Activated naive CD8-positive, alpha-beta T cell treated with anti-CD3 and anti-CD28 coated beads, Interleukin-2, amount 50 U/mL, for 24 hours (primary cell): ENCODE data around the gene RYR2.

Experiments used
- ATAC-seq: fragments of 150-1000 bp; cut with Tn5 transposase; one replicate; pipeline ENCODE4 v1.10.0; 2021
- DNase-seq: peaks from one replicate; pipeline ENCODE4 v3.0.0; 2021
- H3K27ac Mint-ChIP-seq: one replicate; pipeline ENCODE4 v1.8.0; 2021; ENCODE audit warnings: mild to moderate bottlenecking, mixed read lengths
- H3K27me3 Mint-ChIP-seq: one replicate; pipeline ENCODE4 v1.8.0; 2021; ENCODE audit warnings: mixed read lengths
- H3K36me3 Mint-ChIP-seq: one replicate; pipeline ENCODE4 v1.8.0; 2021; ENCODE audit warnings: low read depth, mixed read lengths
- H3K4me1 Mint-ChIP-seq: one replicate; pipeline ENCODE4 v1.8.0; 2021; ENCODE audit warnings: mixed read lengths
- H3K4me3 Mint-ChIP-seq: one replicate; pipeline ENCODE4 v1.8.0; 2021; ENCODE audit warnings: mild to moderate bottlenecking, moderate library complexity, mixed read lengths
- H3K9me3 Mint-ChIP-seq: one replicate; pipeline ENCODE4 v1.8.0; 2021; ENCODE audit warnings: mixed read lengths

RYR2 gene

DNA sequence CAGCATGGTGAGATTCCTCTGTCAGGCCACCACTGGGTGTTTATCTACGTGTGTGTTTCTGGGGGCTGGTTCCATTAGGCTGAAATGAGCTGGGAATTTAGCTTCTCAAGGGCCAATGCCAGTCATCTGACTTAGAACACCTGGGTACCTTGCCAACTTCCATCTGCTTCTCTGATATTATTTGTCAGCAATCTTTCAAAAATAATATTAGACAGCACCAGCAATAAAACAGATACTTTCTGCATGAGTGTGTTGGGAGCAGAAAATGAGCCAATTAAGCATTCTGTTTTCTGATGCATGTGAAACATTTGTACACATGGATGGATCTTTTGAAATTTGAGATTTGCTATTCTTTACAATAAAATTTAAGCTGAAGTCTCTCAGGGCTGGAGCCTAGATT lies 124.1 kb downstream of the RYR2 start:
- Mint-ChIP-seq H3K27ac (no peak overlapping the region), H3K4me3 (no peak overlapping the region), H3K36me3 (no peaks in the 10 kb centered on the region), H3K4me1 (no peaks in the 10 kb centered on the region), H3K9me3 (no peaks in the 10 kb centered on the region), H3K27me3 (peaks cover 2% of the 10 kb centered on the region)
- DNase-seq: no peak
- no peak for ATAC-seq

DNA sequence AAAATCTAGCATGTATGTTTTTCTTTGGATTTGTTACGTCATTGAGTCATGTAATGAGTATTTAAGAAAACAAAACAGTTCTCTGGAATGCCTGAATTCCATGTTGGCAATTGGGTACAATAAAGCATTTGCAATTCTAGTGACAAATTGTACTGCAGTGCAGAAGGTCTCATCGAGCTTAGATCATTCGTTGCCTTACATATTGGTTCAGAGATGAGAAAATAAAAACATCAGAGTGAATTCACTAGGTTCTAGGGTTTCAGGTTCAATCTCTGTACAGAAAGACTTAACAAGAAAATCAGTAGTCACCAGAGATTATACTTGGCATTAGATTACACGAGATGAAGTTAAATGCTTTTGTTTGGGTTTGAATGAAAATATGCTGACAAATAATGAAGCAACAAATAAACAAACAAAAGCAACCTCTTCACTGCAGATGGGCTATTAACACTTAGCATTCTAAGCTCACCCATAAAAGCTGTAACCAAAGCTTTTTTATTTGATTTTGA lies 124.7 kb downstream of the RYR2 start:
- no peak for ATAC-seq
- Mint-ChIP-seq H3K9me3 (no peaks in the 10 kb centered on the region), H3K4me3 (no peak overlapping the region), H3K4me1 (no peaks in the 10 kb centered on the region), H3K36me3 (no peaks in the 10 kb centered on the region), H3K27ac (no peak overlapping the region), H3K27me3 (peaks cover 2% of the 10 kb centered on the region)
- DNase-seq: no peak

DNA sequence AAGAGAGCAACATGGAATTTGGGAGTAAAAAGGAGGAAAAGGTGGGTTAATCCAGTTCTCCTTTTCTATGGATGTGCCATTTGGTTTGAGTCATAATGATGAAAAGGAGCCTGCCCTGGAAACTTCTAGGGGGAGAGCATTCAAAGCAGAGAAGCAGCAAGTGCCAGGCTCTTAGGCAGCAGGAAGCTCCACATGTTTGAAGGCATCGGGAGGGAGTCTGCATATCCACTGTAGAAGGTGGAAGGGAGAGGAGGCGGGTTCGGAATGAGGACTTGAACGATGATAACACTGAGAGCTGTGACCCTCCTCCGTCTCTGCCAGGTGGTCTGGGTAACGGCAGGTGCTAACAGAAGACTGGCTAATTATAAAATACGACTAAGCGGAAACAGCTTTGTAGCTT lies 128.2 kb downstream of the RYR2 start:
- no peak overlapping the region for H3K4me3 Mint-ChIP-seq
- ATAC-seq: no peak

DNA sequence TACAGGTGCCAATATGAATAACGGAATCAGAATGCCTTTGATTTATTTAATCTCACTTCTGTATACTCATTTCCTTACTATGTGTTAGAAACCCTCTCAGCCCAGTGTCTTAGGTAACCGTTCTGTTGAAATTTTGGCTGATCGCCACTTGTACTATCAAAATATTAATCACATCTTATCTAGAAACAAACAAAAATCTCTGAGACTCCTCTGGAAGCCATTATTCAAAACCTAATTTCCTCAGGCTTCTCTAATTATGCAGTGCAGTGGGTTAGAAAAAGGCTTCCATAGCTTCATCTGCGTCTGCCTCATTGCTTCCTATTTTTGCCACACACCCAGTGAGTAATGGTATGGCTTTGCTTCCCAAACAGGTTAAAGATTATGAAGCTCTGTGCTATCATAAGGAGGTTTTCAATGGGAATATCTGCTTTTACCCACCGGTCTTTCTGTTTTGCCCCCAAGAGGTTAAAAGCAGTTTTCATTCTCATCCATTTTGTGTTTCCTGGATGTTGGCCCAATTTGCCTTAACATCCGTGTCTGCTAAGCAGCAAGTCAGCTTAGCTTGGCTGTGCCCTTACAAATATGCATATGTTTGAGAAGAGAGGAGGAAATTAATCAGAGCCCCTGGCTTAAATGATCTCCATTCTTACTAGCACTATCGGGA lies 129.6 kb downstream of the RYR2 start:
- H3K4me1 Mint-ChIP-seq: no peaks in the 10 kb centered on the region
- DNase-seq (no peak), ATAC-seq (no peak)
- H3K4me3 Mint-ChIP-seq: no peak overlapping the region
- H3K36me3 Mint-ChIP-seq: no peaks in the 10 kb centered on the region
- H3K9me3 Mint-ChIP-seq: no peaks in the 10 kb centered on the region
- H3K27me3 Mint-ChIP-seq: peaks cover 3% of the 10 kb centered on the region
- no peak overlapping the region for H3K27ac Mint-ChIP-seq

More for the DNA sequence above, 128.2 kb downstream of the RYR2 start:
- no peak overlapping the region for H3K27ac Mint-ChIP-seq
- no peaks in the 10 kb centered on the region for H3K4me1 Mint-ChIP-seq
- no peaks in the 10 kb centered on the region for H3K9me3 Mint-ChIP-seq
- no peak for DNase-seq
- H3K27me3 Mint-ChIP-seq: peaks cover 3% of the 10 kb centered on the region
- H3K36me3 Mint-ChIP-seq: no peaks in the 10 kb centered on the region

DNA sequence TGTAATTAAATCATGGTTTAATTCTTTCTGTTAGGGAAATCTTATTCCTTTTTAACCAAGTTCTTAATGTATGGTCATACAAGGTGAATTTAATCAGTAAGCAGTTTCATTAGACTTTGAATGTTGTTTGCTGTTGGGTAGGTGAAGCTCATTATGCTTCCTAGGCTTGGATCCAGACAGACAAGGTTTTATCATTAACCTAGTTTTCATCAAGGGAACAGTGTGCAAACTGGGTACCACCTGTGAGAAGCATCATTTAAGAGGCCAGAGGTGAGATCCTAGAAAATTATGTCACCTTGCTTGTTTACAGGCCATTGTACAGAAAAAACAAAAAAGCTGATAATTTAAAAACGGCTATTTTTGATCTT lies 130.1 kb downstream of the RYR2 start:
- Mint-ChIP-seq H3K4me1 (no peaks in the 10 kb centered on the region), H3K27me3 (peaks cover 3% of the 10 kb centered on the region), H3K4me3 (no peak overlapping the region), H3K9me3 (no peaks in the 10 kb centered on the region), H3K36me3 (no peaks in the 10 kb centered on the region), H3K27ac (no peak overlapping the region)
- no peak for ATAC-seq
- no peak for DNase-seq

DNA sequence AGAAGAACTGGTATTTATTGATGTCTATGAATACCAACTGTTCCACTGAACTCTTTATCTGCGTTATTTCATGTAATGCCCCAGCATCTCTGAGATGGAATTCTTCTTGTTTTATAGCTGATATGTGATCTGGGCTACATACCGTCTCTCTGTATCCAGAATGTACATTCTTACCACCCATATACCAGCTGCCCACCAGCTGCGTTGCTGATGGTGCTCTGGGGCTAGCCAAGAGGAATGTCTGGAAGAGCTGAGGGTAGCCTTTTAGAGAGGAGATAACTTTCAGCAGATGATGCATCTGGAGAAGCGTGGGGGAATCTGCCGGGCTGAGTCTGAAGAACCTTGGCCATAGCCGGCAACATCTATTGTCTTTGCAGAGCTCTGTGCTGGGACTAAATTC lies 137.5 kb downstream of the RYR2 start:
- no peak for DNase-seq
- Mint-ChIP-seq H3K27me3 (peaks cover 5% of the 10 kb centered on the region), H3K27ac (no peak overlapping the region), H3K4me3 (no peak overlapping the region), H3K4me1 (no peaks in the 10 kb centered on the region), H3K36me3 (no peaks in the 10 kb centered on the region), H3K9me3 (no peaks in the 10 kb centered on the region)
- ATAC-seq: no peak

DNA sequence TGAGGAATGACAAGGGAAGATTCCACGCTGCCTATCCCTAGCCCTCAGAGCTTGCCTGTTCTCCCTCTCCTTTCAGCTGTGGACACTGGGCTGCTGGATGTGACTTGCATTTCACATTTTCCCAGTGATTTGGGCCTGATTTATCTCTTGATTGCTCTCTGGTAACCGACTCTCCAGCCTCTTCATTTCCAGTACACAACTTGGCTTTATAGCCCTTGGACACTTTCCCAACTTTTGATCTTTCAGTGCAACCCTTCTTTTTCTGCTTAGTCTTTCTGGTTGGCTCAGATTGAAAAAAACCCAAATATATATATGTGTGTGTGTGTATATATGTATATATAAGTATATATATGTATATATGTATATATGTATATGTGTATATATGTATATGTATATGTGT lies 138.3 kb downstream of the RYR2 start:
- no peak for DNase-seq
- no peaks in the 10 kb centered on the region for H3K36me3 Mint-ChIP-seq
- no peak overlapping the region for H3K27ac Mint-ChIP-seq
- no peaks in the 10 kb centered on the region for H3K4me1 Mint-ChIP-seq
- no peaks in the 10 kb centered on the region for H3K9me3 Mint-ChIP-seq
- ATAC-seq: no peak
- H3K27me3 Mint-ChIP-seq: peaks cover 4% of the 10 kb centered on the region
- no peak overlapping the region for H3K4me3 Mint-ChIP-seq

DNA sequence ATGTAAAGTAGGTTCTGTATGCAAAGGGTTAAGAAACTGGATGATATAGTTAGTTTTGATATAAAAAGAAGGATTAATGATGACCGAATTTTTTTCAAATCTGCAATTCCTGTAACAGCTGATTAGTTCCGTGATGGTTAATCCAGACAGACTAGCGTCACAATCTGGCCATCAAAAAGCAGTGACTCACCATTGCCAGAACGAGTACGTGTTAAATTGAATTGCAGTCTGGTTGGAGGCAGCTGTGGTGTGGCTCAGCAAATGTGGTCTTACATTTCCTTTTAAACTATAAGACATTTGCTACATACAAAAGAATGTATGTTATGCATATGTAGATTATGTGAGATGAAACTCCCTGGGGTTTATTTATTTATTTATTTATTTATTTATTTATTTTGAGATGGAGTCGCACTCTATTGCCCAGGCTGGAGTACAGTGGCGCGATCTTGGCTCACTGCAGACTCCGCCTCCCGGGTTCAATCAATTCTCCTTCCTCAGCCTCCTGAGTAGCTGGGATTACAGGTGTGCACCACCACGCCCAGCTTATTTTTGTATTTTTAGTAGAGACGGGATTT lies 139.8 kb downstream of the RYR2 start:
- no peak for ATAC-seq
- Mint-ChIP-seq H3K4me1 (no peaks in the 10 kb centered on the region), H3K36me3 (no peaks in the 10 kb centered on the region)

DNA sequence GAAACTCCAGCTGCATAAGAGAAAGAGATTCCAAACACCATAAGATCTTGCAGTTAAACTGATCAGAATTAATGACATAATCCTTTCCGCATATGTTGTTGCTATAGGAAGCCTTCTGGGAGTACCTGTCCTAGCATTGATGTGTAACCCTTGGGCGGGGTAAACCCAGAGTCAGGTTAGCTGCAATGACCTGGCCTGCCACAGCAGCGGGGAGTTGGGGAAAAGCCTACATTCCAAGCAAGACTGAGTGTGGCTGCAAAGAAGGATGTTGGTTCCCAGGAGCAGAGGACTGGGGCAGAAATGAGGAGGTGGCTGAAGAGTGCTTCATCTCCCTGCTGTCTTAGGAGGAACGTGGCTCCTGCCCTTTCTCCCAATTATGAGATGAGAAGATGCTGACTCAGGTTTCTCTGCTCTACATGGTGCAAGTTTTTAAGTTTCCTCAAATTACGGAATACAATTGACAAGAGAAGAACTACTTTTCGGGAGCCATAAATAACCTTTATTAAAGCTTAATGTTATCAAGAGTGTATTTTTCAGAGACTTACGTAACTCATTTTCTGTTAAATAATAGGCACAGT lies 142.1 kb downstream of the RYR2 start:
- H3K4me1 Mint-ChIP-seq: no peaks in the 10 kb centered on the region
- DNase-seq (no peak), ATAC-seq (no peak)
- no peaks in the 10 kb centered on the region for H3K9me3 Mint-ChIP-seq
- no peak overlapping the region for H3K4me3 Mint-ChIP-seq
- H3K36me3 Mint-ChIP-seq: no peaks in the 10 kb centered on the region
- H3K27me3 Mint-ChIP-seq: peaks cover 2% of the 10 kb centered on the region
- no peak overlapping the region for H3K27ac Mint-ChIP-seq

More for the DNA sequence above, 139.8 kb downstream of the RYR2 start:
- H3K9me3 Mint-ChIP-seq: no peaks in the 10 kb centered on the region
- peaks cover 4% of the 10 kb centered on the region for H3K27me3 Mint-ChIP-seq
- DNase-seq: no peak
- H3K4me3 Mint-ChIP-seq: no peak overlapping the region
- no peak overlapping the region for H3K27ac Mint-ChIP-seq

DNA sequence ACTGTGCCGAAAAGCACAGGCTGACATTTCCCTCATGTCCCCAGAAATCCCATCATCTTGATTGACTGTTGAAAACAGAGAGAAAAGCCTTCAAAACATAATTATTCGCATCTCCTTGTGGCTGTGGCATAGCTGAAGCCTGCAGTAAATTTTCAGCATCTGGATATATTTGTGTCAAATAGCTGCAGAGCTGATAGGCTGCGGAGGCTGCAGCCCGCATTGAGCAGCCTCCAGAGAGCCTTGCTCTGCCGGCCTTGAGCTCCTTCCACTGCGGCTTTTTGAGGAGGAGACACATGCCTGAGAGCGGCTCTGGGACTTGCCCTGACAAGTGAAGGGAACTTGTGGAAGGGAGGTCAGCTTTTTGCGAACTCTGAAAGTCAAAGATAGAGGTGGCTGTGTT lies 144.7 kb downstream of the RYR2 start:
- no peaks in the 10 kb centered on the region for H3K36me3 Mint-ChIP-seq
- H3K9me3 Mint-ChIP-seq: no peaks in the 10 kb centered on the region
- peaks cover 2% of the 10 kb centered on the region for H3K27me3 Mint-ChIP-seq
- no peak for ATAC-seq
- no peak for DNase-seq
- H3K27ac Mint-ChIP-seq: no peak overlapping the region
- H3K4me3 Mint-ChIP-seq: no peak overlapping the region
- no peaks in the 10 kb centered on the region for H3K4me1 Mint-ChIP-seq

DNA sequence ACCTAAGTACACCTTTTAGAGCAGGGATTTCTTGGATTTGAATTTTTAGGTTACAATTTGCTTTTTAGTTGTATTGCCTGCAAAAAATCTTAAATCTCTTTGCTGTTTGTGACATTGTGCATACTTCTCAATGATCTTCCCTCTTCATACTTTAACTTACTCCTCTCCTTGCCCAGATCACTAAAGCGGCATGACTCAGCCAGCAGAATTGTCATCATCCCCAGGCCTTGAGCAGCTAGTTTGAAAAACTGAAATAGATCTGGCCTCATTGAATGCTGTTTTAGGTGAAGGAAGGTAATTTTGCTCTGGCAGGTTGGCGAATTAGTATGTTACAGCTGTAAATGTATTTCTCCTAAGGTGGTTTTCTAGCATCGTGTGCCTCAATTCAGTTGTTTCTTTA lies 145.9 kb downstream of the RYR2 start:
- no peak for DNase-seq
- H3K4me1 Mint-ChIP-seq: no peaks in the 10 kb centered on the region
- H3K27me3 Mint-ChIP-seq: no peaks in the 10 kb centered on the region
- no peaks in the 10 kb centered on the region for H3K36me3 Mint-ChIP-seq
- no peaks in the 10 kb centered on the region for H3K9me3 Mint-ChIP-seq
- H3K4me3 Mint-ChIP-seq: no peak overlapping the region
- no peak overlapping the region for H3K27ac Mint-ChIP-seq
- ATAC-seq: no peak

DNA sequence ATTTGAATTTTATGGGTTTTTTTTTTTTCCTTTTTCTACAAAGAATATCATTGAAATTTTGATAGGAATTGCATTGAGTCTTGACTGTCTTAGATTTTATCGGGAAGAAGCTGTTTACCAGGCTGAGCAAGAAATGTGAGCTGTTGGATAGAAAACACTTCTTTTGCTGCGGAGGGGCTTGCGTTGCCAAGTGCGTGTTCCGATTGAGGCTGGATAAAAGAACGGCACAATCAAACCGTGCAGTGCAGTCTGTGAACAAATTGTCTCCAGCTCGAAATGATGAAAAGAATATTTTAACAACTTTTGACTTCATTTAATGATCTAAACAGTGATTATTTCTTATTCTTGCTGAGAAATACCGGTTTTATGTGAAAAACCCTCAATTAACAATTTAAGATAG lies 149.4 kb downstream of the RYR2 start:
- no peak overlapping the region for H3K27ac Mint-ChIP-seq
- H3K9me3 Mint-ChIP-seq: no peaks in the 10 kb centered on the region
- no peaks in the 10 kb centered on the region for H3K36me3 Mint-ChIP-seq
- ATAC-seq: no peak
- no peak for DNase-seq
- no peaks in the 10 kb centered on the region for H3K4me1 Mint-ChIP-seq
- H3K27me3 Mint-ChIP-seq: no peaks in the 10 kb centered on the region
- no peak overlapping the region for H3K4me3 Mint-ChIP-seq

DNA sequence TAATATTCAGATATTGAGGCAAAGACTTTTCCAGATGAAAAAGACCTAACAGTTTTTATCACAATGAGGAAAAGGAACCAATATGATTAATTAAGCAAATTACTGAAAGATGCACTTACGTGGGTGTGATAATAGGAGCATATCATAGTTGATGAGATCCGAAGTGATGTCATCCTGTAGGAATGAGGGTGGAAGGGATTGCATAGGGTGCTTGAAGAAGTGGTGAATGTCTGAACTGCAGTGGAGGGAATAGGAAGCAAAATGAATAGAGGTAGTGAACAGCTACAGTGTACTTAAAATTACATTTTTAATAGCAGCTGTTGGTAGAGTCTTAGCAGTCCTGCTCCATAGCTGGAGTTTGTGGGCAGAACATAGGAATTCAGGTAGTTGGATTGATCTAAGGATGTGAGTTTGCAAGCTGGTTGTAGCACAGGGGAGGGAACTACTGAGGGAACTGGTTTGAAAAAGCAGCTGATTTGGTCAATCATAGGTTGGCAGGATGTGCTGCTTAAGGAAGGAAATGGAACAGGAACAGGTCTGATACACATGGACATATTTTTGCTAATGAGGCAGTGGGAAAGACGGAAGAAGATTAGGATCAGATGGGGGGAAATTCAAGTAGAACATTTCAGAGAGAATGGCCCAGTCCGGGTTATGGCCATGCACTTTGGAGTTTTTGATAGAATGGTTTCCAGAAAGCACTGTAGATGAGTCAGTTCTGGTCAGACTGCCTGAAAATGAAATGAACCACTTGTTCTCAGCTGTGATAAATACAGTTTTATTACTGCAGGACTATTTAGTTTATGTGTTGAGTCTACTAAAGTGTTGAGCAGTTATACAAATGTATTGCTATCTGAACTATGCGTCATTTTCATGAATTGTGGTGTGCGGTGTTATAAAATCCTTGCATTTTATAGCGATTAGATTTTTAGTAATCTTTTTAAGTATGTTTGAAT lies 155.8 kb downstream of the RYR2 start:
- no peaks in the 10 kb centered on the region for H3K27me3 Mint-ChIP-seq
- no peak overlapping the region for H3K4me3 Mint-ChIP-seq
- ATAC-seq: no peak
- DNase-seq: no peak
- H3K27ac Mint-ChIP-seq: no peak overlapping the region
- no peaks in the 10 kb centered on the region for H3K36me3 Mint-ChIP-seq
- no peaks in the 10 kb centered on the region for H3K4me1 Mint-ChIP-seq
- no peaks in the 10 kb centered on the region for H3K9me3 Mint-ChIP-seq

DNA sequence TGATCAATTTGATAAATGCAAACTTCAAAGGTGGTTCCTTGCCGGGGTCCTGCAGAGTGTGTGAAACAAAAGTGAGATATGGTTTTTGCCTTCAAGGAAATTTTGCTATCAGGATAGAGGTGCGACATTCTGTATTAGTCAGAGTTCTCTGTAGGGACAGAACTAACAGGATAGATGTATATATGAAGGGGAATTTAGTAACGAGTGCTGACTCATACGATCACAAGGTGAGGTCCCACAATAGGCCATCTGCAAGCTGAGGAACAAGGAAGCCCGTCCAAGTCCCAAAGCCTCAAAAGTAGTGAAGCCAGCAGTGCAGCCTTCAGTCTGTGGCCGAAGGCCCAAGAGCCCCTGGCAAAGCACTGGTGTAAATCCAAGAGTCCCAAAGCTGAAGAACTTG lies 157.0 kb downstream of the RYR2 start:
- DNase-seq (no peak), ATAC-seq (no peak)
- H3K36me3 Mint-ChIP-seq: no peaks in the 10 kb centered on the region
- no peaks in the 10 kb centered on the region for H3K27me3 Mint-ChIP-seq
- H3K27ac Mint-ChIP-seq: no peak overlapping the region
- no peaks in the 10 kb centered on the region for H3K4me1 Mint-ChIP-seq
- H3K9me3 Mint-ChIP-seq: no peaks in the 10 kb centered on the region
- H3K4me3 Mint-ChIP-seq: no peak overlapping the region

DNA sequence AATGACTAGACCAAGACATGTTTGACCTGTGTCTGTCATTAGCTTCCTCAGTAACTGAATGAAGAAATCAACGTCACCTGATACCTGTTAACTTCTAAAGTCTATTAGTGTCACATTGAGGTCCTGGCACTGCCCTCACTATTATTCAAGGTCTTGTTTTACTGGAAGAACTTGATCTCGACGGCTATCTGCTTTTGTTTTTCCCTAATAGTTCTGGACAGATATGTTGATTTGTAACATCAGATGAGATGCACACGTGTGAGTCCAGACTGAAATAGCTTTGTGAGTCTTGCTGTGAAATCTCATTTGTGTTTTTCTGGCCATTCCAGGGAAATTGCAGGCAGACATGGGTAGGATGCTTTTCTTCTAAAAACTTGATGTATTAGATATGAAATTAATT lies 159.2 kb downstream of the RYR2 start:
- H3K4me3 Mint-ChIP-seq: no peak overlapping the region
- no peaks in the 10 kb centered on the region for H3K4me1 Mint-ChIP-seq
- no peaks in the 10 kb centered on the region for H3K36me3 Mint-ChIP-seq
- DNase-seq: no peak
- ATAC-seq: no peak
- no peaks in the 10 kb centered on the region for H3K27me3 Mint-ChIP-seq
- no peaks in the 10 kb centered on the region for H3K9me3 Mint-ChIP-seq
- H3K27ac Mint-ChIP-seq: no peak overlapping the region
